ENCODE data around the gene TAAR6.
"Not testable (repeated sequence)": the region's sequence is repeated elsewhere in the genome, so short reads cannot be mapped to it uniquely, and the experiment has no call there.

Gene TAAR6

DNA sequence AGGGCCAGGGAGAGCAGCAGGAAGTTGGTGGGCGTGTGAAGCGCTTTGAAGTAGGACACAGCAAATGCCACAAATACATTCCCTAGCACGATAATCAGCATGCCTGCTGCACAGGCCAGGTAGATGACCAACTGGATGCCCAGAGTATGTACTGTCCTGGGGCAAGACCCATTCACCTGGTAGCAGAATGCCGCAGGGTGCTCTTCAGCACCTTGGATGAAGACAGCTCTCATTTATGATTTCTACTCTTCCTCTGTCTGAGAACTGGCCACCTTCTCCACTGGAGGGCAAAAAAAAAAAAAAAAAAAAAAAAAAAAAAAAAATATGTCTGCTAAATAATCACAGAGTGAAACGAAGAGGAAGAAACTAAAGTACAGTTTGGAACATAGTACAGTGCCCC, 19.3 kb downstream of the TAAR6 start, which contains the start of gene TAAR5:
TAAR5 (minus strand) TSS at position 288 of the 400 bp plus-strand sequence; CDS start at position 233, 55 bp downstream.
- no peak for DNase-seq (ENCODE audit: low read depth in 2 of 3, low spot score in 2 of 3)

- no peak for DNase-seq (ENCODE audit: low read depth in 2 of 3, low spot score in 2 of 3)
Measured at GRCh38 chr6:132590362-132590761, 20.2 kb downstream of the TAAR6 start.

- DNase-seq (ENCODE audit: low read depth in 2 of 3, low spot score in 2 of 3): no peak
Measured at GRCh38 chr6:132592855-132593254, 22.7 kb downstream of the TAAR6 start.

DNA sequence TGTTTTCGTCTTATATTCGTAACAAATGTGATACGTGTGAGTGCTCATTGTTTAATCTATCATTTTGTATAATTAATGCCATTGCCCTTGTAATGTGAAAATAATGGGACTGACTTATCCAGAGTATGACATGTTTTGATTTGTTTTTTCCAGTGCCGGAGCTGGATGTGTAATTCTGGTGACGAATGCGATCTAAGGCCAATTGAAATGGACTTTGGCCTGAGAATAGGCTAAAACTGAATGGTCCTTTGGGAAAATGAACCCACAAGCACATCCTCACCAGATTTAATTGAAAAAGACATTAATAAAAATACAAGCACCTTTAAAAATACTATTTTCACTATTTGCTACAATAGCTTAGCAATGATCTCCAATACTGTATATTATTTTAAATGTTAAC, 26.1 kb downstream of the TAAR6 start:
- no peak for DNase-seq (ENCODE audit: low read depth in 2 of 3, low spot score in 2 of 3)

DNA sequence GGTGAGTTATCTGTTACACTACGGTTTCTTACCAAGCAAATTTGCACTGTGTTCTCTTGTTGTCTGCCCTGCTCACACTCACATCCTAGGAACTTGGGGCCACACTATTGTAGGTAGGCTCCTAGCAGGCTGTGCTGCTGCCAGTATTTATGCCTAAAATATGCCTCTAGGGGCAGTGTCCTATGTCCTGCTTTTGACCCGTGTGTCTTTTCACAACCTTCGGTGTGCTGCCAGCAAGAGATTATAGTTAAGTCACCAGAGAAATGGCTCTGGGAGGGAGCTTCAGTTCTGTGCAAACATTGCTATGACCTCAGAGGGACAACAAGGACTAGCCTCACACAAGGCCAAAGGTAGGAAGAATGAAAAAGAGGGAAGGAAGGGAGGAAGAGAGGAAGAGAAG, 28.4 kb downstream of the TAAR6 start:
- no peak for DNase-seq (ENCODE audit: low read depth in 2 of 3, low spot score in 2 of 3)

DNA sequence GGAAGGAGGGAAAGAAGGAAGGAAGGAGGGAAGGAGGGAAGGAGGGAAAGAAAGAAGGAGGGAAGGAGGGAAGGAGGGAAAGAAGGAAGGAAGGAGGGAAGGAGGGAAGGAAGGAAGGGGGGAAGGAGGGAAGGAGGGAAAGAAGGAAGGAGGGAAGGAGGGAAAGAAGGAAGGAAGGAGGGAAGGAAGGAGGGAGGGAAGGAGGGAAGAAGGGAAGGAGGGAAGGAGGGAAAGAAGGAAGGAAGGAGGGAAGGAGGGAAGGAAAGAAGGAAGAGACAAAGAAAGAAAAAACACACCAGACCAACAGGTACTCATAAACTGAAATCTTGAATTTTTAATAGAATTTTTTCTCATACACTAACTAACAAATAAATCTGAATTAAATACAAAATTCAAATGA, 30.8 kb downstream of the TAAR6 start:
- not testable (repeated sequence) for DNase-seq (ENCODE audit: low read depth in 2 of 3, low spot score in 2 of 3)

GRCh38 chr6:132604635-132605152, 34.6 kb downstream of the TAAR6 start:
- no peak for DNase-seq (ENCODE audit: low read depth in 2 of 3, low spot score in 2 of 3)

DNA sequence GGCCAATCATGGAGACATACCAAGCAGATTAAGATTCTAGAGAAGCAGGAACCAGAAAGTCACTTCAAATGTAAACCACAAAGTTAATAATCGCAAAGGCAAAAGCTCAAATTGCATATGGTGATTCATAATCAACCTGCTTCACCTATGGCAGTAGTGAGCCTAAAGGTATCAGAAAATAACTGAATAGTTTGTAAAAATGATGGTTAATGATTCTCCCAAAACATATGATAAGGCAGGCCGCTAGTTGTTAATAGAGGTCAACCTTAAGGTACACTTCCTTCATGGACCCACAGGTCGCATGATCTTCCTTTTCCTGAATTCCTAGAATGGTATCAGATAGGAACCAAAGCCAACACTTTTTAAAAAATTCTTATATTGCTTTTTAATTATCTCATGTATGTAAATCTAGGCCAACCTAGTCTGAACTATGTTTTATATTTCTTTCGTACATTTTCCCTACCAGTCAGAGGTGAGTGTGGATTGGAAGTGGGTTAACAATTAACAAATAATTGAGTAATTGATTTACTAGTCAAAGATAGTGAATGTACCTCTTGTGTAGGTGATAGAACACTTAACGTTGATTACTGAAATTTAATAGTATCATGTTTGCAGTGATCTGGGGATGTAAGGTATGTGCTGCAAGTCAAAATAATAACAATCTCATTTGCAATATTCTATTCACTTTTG, 37.6 kb downstream of the TAAR6 start:
- DNase-seq (ENCODE audit: low read depth in 2 of 3, low spot score in 2 of 3): no peak

- no peak for DNase-seq (ENCODE audit: low read depth in 2 of 3, low spot score in 2 of 3)
Measured at GRCh38 chr6:132611616-132612015, 41.5 kb downstream of the TAAR6 start.

DNA sequence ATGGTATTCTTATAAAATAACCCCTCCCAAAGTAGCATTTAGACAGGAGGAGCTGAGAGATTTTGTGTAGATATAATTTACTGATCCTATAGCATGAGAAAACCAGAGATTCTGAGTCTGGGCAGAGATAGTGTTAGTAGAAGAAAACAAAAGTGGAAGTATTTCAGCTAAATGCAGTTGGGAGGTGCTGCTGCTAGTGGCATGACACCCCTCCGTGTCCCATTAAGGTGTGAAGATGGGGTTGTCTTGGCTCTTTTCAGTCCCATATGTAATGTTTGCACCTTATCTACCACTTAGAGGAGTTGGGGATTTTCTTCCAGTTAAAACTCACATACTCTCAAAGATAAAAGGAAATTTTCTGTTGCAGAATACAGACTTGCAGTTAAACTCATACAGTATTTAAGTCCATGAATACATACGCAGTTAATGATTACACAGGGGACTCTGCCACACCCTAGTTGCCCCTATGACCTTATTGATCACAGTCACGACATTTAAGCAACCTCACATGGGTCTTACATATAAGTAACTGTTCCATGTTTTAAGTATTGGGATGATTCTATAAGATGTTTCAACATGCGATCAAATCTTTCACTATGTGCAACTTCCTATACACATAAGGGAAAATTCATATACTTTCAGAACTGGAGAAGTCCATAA, 42.5 kb downstream of the TAAR6 start:
- DNase-seq (ENCODE audit: low read depth in 2 of 3, low spot score in 2 of 3): no peak

GRCh38 chr6:132614554-132614953, 44.4 kb downstream of the TAAR6 start:
- DNase-seq (ENCODE audit: low read depth in 2 of 3, low spot score in 2 of 3): no peak

DNA sequence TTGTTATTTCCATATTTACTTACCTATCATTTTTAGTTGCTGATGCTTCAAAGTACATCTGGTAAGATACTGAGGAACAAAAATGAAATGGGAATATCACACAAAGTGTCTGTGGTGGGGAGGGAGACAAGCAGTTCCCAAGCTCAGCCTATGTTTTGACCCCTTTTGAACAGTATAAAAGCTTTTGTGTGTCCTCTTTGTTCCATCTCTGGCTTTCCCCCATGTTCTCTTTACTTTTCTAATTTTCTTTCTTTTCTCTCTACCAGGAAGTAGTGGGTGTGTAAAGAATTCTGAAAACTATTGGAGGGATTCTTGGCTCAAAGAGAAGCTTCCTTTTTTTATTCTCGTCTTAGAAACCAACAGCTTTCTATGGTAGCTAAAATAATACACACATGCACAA, 46.6 kb downstream of the TAAR6 start:
- DNase-seq (ENCODE audit: low read depth in 2 of 3, low spot score in 2 of 3): no peak
